NCI-H2196 treated with DMSO at 0.1 percent for 48 hours (cell line): ENCODE data around the gene SLC36A2.
"Not testable (repeated sequence)": the region's sequence is repeated elsewhere in the genome, so short reads cannot be mapped to it uniquely, and the experiment has no call there.

Experiments used
- DNase-seq: peaks from one replicate; lab custom pipeline; 2025; ENCODE audit not compliant: unreplicated experiment; lab: John Stamatoyannopoulos, UW

SLC36A2 gene

GRCh38 chr5:151347369-151347768 is at the start of gene SLC36A2:
Gene SLC36A2 (minus strand): TSS chr5:151347559. CDS start chr5:151347460, 99 bp downstream.
- no peak for DNase-seq

- DNase-seq, result no peak
Observed at GRCh38 chr5:151388960-151389359, 41.6 kb upstream of the SLC36A2 start.

DNA sequence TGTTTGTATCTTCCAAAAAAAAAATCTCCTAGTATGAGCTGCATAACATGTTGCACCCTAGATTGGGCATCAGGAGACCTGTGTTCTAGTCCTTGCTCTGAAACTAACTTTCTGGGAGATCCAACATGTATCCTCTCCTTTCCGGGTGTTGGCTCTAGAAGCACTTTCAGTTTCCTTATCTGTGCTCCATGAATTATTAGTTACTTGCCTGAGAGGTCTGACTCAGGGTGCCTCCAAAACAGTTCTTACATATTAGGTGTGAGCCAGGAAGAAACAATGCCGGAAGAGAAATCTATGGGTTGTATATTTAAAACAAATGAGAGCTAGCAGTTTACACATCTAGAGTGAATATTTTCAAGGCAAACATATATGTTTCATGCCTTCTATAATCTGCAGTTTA is 36.7 kb upstream of the SLC36A2 start:
- no peak for DNase-seq

DNA sequence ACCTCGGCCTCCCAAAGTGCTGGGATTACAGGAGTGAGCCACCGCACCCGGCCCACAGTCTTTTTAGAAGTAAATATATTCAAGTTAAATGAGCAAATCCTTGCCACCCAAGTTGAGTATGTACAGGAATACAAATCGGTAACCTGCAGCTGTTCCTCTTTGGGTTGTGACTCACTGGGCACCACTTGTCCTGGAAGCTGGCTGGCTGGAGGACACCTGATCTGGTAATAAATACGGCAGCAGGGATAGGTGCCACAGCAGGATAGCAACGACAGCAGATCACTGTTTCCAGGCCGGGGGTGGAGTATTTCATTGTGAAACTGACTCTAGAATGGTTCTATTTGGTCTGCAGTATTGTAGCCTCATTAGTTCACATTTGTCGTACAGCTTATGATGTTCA is 35.7 kb upstream of the SLC36A2 start:
- no peak for DNase-seq

GRCh38 chr5:151382576-151382975 is 35.2 kb upstream of the SLC36A2 start:
- DNase-seq, result no peak

- no peak for DNase-seq
Observed at GRCh38 chr5:151381899-151382298, 34.5 kb upstream of the SLC36A2 start.

GRCh38 chr5:151378616-151379015 is 31.3 kb upstream of the SLC36A2 start:
- DNase-seq, result no peak

DNA sequence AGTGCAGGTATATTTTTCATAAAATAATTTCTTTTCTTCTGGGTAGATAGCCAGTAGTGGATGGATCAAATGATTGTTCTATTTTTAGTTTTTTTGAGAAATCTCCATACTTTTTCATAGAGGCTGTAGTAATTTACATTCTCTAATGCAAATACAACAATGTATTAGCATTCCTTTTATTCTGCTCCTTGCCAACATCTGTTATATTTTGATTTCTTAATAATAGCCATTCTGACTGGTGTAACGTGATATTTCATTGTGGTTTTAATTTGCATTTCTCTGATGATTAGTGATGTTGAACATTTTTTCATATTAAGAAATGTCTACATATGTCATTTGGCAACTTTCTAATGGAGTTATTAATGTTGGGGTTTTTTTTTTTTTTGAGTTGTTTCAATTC is 27.2 kb upstream of the SLC36A2 start:
- DNase-seq, result no peak

DNA sequence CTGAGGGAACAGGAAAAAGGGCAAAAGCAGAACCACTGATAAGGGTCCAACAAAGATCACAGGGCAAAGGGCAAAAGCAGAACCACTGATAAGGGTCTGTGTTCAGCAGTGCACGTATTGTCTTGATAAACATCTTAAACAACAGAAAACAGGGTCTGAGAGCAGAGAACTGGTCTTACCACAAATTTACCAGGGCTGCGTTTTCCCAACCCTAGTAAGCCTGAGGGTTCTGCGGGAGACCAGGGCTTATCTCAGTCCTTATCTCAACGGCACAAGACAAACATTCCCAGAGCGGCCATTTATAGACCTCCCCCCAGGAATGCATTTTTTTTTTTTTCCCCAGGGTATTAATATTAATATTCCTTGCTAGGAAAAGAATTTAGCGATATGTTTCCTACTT is 19.7 kb upstream of the SLC36A2 start:
- DNase-seq, result not testable (repeated sequence)

GRCh38 chr5:151363673-151364072 is 16.3 kb upstream of the SLC36A2 start:
- DNase-seq, result no peak

GRCh38 chr5:151362970-151363369 is 15.6 kb upstream of the SLC36A2 start:
- no peak for DNase-seq

DNA sequence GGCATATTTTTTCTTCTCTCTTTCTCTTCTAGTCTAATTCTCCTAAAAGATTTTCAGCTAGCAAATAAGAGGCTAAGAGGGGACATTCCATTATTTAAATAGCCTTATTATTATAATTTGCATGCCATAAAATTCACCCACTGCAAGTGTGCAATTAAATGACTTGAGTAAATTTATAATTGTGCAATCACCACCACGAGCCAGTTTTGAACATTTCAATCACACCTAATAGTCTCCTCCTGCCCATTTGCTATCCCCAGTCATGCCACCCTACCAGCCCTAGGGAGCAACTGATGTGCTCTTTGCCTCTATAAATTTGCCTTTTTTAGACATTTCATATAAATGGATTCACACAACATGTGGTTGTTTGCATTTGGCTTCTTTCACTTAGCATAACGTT is 12.0 kb upstream of the SLC36A2 start:
- no peak for DNase-seq

DNA sequence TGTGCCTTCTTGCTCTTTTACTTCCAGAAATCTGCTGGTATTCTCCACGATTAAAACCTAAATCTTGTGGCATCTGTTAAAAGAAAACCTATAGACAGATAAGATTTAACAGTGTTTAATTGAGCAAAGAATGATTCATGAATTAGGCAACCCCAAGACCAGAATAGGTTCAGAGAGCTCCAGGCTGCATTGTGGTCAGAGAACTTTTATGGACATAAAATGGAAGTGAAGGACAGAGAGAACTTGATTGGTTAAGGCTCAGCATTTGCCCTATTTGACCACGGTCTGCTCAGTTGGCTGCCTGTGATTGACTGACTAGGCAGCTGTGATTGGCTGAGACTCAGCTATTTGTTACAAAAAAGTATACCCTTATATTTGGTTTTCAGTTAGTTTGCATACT is 10.4 kb upstream of the SLC36A2 start:
- DNase-seq, result no peak

GRCh38 chr5:151357097-151357496 is 9.7 kb upstream of the SLC36A2 start:
- no peak for DNase-seq

DNA sequence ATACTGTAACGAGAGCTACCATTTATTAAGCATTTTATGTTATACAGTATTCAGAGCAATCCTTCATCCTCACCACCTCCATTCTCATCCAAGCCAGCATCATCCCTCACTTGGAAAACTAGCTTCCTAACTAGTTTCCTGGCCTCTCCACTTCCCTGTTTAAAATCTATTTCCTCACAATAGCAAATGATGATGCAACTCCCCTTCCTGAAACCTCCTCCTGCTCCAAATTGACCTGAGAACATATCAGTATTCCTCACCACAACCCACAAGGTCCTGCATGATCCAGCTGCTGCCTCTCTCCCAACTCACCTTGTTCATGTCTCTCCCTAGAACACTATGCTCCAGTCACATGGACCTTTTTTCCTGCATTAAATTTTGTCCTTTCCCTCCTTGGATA is 4.3 kb upstream of the SLC36A2 start:
- no peak for DNase-seq

GRCh38 chr5:151348789-151349188 is 1.4 kb upstream of the SLC36A2 start:
- no peak for DNase-seq

GRCh38 chr5:151345808-151346478 is 1.4 kb downstream of the SLC36A2 start:
- DNase-seq, result no peak

GRCh38 chr5:151345187-151345807 is 2.1 kb downstream of the SLC36A2 start:
- no peak for DNase-seq

- DNase-seq, result no peak
Observed at GRCh38 chr5:151344088-151344487, 3.3 kb downstream of the SLC36A2 start.

GRCh38 chr5:151340004-151340403 is 7.4 kb downstream of the SLC36A2 start:
- DNase-seq, result no peak

DNA sequence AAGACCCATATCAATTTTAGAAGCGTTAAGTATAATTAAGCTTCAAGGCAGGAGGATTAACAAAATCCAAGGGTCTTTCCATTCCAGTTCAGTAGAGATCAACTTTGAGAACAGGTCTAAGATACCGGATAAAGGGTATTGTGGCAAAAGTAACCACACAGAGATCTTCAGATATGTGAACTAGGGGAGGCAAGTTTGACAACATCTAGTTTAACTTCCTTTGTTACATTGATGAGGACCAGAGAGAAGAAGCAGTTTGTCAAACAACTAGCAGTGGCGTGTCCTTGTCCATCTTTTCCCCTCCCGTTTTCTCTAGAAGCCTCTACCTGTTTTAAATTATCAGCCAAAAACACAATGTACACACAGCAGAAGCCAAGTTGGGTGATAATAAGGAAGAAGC is 8.6 kb downstream of the SLC36A2 start:
- no peak for DNase-seq

GRCh38 chr5:151332857-151333256 is 14.5 kb downstream of the SLC36A2 start:
- DNase-seq, result no peak

DNA sequence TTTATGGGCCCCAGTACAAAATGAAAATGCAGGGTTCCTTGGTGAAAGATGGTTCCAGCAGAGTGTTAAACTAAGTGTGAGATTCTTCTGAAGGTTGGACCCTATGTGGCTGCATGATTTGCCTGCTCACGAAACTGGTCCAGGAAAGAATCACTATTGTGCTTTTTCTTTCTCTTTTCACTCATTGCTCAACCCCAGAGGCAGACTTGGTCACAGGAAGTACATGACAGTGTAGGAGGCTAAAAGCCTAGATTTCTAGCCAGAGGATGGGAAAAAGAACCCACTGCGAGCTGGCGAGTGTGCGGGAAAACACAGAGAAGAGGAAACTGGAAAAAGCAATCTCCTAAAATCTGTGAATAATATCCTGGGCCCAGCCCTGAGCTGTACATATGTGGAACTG is 18.6 kb downstream of the SLC36A2 start:
- DNase-seq, result no peak
